Measurements from ENCODE around the gene KAZN.

GRCh38 chr1:15077384-15077783, 478.9 kb downstream of the KAZN start:
- no peak for TF ChIP-seq NRF1 (IDR thresholded peaks at IDR 0.05; ENCODE audit: low read depth, low read length)
- TF ChIP-seq RFX5 (IDR thresholded peaks at IDR 0.05; ENCODE audit: borderline replicate concordance, low read depth, low read length): no peak
- TF ChIP-seq CHD7 (IDR thresholded peaks at IDR 0.05; ENCODE audit: insufficient replicate concordance, low read length): no peak
- no peak for TF ChIP-seq POLR2A (IDR thresholded peaks at IDR 0.05; ENCODE audit: control extremely low read depth in 1 of 2, low read depth in 2 of 2, low read length in 2 of 2)
- no peak for TF ChIP-seq EP300 (IDR thresholded peaks at IDR 0.05; ENCODE audit: borderline replicate concordance in 1 of 2, low read depth in 2 of 2, low read length in 2 of 2)
